H1 (cell line): Measurements from ENCODE around the gene FOXS1.

Experiments
- CHD2 ChIP-seq: IDR thresholded peaks from 2 replicates; pipeline ENCODE4 v1.6.1; 2012; ENCODE audit warnings: low read length, improper control_type of control experiment
- EZH2 ChIP-seq: fragments of 200-600 bp; sonication (generic); IDR thresholded peaks from 2 replicates; pipeline ENCODE4 v1.7.1; 2012; ENCODE audit warnings: low read depth, mild to moderate bottlenecking, moderate library complexity, low read length, inconsistent platforms; ENCODE audit not compliant: severe bottlenecking
- FOSL1 ChIP-seq: IDR thresholded peaks from 2 replicates; pipeline ENCODE4 v1.6.1; 2011; ENCODE audit warnings: mild to moderate bottlenecking, low read depth, low read length, moderate library complexity; ENCODE audit not compliant: insufficient read depth
- RFX5 ChIP-seq: IDR thresholded peaks from 2 replicates; pipeline ENCODE4 v1.6.1; 2011; ENCODE audit warnings: low read depth, low read length, improper control_type of control experiment, borderline replicate concordance
- SAP30 ChIP-seq: fragments of 300-600 bp; sonication (generic); IDR thresholded peaks from 2 replicates; pipeline ENCODE4 v1.7.1; 2012; ENCODE audit warnings: low read length, moderate library complexity, mild to moderate bottlenecking, inconsistent platforms; ENCODE audit not compliant: insufficient read depth, insufficient replicate concordance
- TAF1 ChIP-seq: IDR thresholded peaks from 2 replicates; pipeline ENCODE4 v1.6.1; 2011; ENCODE audit warnings: mild to moderate bottlenecking, low read depth, low read length
- TF ChIP-seq, protein P1 (sequence below), 3 experiments: IDR thresholded peaks; 1 replicate in 2 of 3; 2 replicates in 1 of 3; pipeline versions ENCODE4 v1.5.1 to v1.6.1; 2011; ENCODE audit warnings: low read length in 3 of 3, mild to moderate bottlenecking in 3 of 3, inconsistent platforms in 2 of 3, low read depth in 1 of 3, moderate library complexity in 1 of 3; ENCODE audit not compliant: insufficient read depth in 1 of 3; ENCODE audit errors: control extremely low read depth in 1 of 3
- TF ChIP-seq, protein P2 (sequence below): IDR thresholded peaks from 2 replicates; pipeline ENCODE4 v1.6.1; 2012; ENCODE audit warnings: inconsistent platforms

DNA sequence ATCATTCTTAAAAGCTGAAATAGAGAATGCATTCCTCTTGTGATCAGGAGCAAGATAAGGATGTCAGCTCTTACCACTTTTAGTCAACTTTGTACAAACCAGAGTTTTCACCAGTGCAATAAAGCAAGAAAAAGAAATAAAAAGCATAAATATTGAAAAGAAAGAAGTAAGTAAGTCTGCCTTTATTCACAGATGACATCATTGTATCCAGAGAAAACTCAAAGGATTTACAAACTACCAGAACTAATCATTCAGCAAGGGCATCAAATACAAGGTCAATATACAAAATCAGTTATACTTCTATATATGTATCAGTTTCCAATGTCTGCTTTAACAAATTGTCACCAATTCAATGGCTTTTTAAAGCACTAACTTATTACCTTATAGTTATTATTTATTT lies 38.4 kb upstream of the FOXS1 start:
- TF ChIP-seq, protein P1, sequence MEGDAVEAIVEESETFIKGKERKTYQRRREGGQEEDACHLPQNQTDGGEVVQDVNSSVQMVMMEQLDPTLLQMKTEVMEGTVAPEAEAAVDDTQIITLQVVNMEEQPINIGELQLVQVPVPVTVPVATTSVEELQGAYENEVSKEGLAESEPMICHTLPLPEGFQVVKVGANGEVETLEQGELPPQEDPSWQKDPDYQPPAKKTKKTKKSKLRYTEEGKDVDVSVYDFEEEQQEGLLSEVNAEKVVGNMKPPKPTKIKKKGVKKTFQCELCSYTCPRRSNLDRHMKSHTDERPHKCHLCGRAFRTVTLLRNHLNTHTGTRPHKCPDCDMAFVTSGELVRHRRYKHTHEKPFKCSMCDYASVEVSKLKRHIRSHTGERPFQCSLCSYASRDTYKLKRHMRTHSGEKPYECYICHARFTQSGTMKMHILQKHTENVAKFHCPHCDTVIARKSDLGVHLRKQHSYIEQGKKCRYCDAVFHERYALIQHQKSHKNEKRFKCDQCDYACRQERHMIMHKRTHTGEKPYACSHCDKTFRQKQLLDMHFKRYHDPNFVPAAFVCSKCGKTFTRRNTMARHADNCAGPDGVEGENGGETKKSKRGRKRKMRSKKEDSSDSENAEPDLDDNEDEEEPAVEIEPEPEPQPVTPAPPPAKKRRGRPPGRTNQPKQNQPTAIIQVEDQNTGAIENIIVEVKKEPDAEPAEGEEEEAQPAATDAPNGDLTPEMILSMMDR (IDR thresholded peaks at IDR 0.05; ENCODE audit: control extremely low read depth in 1 of 3, insufficient read depth in 1 of 3, low read depth in 1 of 3, low read length in 3 of 3), result no peak
- no peak for TF ChIP-seq SAP30
- TF ChIP-seq EZH2, result no peak
- no peak for TF ChIP-seq RFX5
- TF ChIP-seq, protein P2, sequence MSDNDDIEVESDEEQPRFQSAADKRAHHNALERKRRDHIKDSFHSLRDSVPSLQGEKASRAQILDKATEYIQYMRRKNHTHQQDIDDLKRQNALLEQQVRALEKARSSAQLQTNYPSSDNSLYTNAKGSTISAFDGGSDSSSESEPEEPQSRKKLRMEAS, result no peak
- TF ChIP-seq FOSL1, result no peak
- no peak for TF ChIP-seq CHD2
- TF ChIP-seq TAF1, result no peak
